Heart left ventricle (tissue), 13 donors: ENCODE data around the gene RAB26.
"Not testable (repeated sequence)": the region's sequence is repeated elsewhere in the genome, so short reads cannot be mapped to it uniquely, and the experiment has no call there.

Source experiments
- POLR2A ChIP-seq, 2 donors: fragments of 450-650 bp; IDR thresholded peaks; one replicate each; pipeline ENCODE4 v1.6.1; 2017; ENCODE audit warnings: antibody characterized with exemption in 2 of 2, mild to moderate bottlenecking in 2 of 2, moderate library complexity in 2 of 2
- TF ChIP-seq, protein P1 (sequence below), 12 donors: fragments of 200-600 bp; sonication (generic) in 4 of 12; IDR thresholded peaks; one replicate each; pipeline versions ENCODE4 v1.5.0 to v1.8.0; 2018 to 2022; ENCODE audit warnings: antibody characterized with exemption in 12 of 12, mild to moderate bottlenecking in 5 of 12
- donor health status: ischemic (EF 13 %, LVEDD 7.1; RV severe dilation, severe dysfunction).
- donor health status: DM: no; HTN: yes; CAD: no.
- donor health status: DM: no; HTN: no; CAD: no.
- donor health status: ischemic (EF 25% LVEDD 6.9; RV normal size, moderate dysfunction).
- donor health status: ischemic (EF 25% LVEDD 5.7; RV mildly dilated, moderate dysfunction).
- donor health status: ischemic (EF 35%, LVEDD 5.7; RV mildly dilated, moderate dysfunction).
- donor health status: nonischemic (EF 11% LVEDD 7.7; RV severe dilation, severe dysfunction).
- donor health status: DM: yes; HTN: yes; CAD: no.
- donor health status: PGD.
- donor health status: ischemic (EF 29% LVEDD 5.4; RV normal size, mild dysfunction).
- donor health status: nonischemic (EF 23%, LVEDD 6.1; RV moderate dilation, normal function).

DNA sequence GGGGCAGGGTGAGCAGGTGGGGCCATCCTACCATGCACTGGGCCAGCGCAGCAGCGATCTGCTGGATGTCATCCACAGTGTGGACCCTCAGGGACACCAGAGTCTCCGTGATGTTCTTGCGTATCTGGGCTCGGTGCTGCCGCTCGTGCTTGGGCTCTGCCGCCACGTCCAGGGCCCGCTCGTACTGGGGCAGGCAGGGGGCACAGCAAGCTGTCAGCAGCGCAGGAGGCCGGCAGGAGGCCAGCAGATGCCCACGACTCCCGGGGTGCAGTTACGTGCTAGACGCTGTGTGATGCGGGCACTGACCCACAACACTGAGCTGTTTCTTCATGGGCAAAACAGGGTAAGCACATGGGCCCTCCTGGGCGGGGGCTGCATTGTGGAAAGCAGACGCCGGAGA is 43.1 kb upstream of the RAB26 start:
- TF ChIP-seq, protein P1, sequence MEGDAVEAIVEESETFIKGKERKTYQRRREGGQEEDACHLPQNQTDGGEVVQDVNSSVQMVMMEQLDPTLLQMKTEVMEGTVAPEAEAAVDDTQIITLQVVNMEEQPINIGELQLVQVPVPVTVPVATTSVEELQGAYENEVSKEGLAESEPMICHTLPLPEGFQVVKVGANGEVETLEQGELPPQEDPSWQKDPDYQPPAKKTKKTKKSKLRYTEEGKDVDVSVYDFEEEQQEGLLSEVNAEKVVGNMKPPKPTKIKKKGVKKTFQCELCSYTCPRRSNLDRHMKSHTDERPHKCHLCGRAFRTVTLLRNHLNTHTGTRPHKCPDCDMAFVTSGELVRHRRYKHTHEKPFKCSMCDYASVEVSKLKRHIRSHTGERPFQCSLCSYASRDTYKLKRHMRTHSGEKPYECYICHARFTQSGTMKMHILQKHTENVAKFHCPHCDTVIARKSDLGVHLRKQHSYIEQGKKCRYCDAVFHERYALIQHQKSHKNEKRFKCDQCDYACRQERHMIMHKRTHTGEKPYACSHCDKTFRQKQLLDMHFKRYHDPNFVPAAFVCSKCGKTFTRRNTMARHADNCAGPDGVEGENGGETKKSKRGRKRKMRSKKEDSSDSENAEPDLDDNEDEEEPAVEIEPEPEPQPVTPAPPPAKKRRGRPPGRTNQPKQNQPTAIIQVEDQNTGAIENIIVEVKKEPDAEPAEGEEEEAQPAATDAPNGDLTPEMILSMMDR (IDR thresholded peaks at IDR 0.05): not testable (repeated sequence)
- not testable (repeated sequence) for TF ChIP-seq POLR2A (IDR thresholded peaks at IDR 0.05)
